ENCODE measurements around the gene TACC2.
"Not testable (repeated sequence)": the region's sequence is repeated elsewhere in the genome, so short reads cannot be mapped to it uniquely, and the experiment has no call there.

TACC2 gene

DNA sequence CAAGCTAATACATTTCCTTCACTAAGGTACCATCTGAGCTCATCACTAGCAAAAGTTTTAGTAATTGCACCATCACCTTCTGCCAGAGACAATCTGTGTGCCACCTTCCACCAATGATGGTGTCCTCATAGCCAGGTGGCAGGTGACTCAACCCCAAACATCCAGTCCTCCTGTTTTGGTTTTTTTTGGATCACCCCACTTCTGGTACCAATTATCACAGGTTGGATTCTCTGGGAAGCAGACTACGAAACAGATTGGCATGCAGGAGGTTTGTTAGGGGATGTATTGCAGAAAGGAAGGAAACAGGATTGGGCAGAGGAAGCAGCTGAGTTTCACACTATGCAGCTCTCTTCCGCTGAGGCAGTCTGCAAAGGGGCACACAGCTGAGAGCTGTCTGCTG lies 4.5 kb upstream of the TACC2 start:
- no peak for FAIRE-seq

DNA sequence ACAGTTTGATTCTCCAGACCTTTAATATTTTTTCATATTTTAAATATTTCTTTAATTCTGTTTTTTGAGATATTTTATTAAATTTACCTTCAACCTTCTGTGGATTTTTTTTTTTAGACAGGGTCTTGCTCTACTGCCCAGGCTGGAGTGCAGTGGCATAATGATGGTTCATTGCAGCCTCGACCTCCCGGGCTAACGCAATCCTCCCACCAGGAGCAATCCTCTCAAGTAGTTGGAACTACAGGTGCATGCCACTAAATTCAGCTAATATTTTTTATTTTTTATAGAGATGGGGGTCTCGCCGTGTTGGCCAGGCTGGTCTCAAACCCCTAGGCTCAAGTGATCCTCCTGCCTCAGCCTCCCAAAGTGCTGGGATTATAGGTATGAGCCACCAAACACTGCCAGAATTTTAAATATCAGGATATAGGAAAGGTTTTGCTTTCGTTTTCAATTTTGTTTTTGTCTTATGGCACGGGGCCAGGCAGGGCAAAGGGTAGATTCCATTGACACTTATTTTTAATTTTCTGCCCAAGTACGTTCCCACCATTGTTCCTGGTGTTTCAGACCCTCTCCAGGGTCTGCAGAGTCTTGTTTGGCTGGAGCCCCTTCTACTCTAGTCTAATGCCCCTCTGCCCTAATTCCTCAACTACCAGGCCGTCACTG lies 1.2 kb downstream of the TACC2 start:
- no peak for FAIRE-seq

DNA sequence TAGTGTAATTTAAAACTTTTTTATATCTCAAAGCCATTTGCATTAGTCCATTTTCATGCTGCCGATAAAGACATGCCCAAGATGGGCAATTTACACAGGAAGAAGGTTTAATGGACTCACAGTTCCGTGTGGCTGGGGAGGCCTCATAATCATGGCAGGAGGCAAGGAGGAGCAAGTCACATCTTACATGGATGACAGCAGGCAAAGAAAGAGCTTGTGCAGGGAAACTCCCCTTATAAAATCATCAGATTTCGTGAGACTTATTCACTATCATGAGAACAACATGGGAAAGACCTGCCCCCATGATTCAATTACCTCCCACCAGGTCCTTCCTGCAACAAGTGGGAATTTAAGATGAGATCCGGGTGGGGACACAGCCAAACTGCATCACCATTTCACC lies 2.8 kb downstream of the TACC2 start:
- FAIRE-seq, result not testable (repeated sequence)

DNA sequence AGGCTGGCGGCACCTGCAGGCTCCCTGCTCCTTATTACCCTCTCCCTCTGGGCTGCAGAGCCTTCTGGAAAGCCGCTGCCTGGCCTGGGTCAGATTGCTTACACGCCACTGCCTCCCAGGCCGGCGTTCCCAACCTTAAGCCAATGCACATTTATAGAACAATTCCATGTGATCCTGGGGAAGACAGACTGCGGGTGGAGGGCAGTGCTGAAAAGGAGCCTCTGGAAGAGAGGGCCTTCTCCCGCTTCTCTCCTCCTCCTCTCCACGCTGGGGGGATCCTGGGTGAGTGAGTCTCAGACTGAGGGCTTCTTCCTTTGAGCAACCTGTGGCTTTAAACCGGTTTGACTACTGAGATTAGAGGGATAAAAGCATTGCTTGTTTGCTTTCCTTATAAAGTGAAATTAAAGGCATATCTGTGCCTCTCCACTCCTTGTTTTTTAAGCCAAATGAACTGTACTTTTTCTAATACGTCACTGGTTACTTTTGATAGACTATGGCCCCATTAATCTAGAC lies 5.5 kb downstream of the TACC2 start:
- no peak for FAIRE-seq

DNA sequence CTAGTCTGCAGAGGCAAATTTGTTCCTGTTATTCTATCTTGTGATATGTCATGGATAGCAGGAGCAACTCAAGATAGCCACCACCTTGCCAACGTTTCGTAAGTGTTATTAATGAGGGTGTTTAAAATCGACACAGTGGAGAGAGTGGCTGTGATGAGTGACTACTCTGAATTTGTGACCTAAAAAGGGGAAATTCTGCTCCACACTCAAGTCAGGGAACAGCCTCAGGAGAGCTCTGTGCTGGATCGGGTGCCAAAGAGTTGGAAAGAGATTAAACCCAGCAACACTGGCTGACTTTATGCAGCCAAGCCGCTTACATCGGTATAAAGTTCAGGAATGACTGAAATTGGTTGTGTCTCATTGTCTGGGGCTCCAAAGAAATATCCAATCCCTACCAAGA lies 9.5 kb downstream of the TACC2 start:
- FAIRE-seq, result no peak

DNA sequence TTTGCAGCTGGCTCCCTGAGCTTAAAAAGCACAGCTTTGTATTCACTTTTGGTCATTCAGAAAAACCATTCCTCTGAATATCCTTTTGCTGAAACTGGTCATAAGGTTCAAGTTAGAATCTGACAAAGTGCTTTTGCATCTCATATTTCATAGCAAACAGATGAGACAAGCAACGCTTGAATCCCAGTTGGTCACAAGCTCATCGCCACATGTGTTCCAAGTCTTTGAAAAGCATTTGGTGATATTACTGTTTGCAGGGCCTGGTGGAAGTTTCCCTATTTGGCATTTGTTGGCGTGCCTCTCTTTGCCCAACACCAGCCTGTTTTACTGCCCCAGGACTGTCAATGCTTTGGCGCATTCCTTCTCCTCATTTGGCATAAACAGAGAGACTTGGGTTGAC lies 10.3 kb downstream of the TACC2 start:
- no peak for FAIRE-seq

DNA sequence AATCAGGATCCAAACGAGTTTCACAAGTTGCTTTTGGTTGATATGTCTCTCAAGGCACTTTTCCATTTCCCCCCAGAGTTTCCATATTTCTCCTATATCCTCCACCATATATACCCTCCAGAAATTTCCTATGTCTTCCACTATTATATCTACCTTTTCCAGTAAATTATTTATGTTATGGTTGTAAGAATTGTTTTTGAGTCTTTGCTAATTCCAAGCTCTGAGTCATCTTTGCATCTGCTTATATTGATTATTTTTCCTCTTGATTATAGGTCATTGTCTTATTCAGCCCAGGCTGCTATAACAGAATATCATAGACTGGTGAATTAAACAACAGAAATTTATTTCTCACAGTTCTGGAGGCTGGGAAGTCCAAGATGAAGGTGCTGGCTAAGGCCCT lies 12.7 kb downstream of the TACC2 start:
- FAIRE-seq, result no peak

DNA sequence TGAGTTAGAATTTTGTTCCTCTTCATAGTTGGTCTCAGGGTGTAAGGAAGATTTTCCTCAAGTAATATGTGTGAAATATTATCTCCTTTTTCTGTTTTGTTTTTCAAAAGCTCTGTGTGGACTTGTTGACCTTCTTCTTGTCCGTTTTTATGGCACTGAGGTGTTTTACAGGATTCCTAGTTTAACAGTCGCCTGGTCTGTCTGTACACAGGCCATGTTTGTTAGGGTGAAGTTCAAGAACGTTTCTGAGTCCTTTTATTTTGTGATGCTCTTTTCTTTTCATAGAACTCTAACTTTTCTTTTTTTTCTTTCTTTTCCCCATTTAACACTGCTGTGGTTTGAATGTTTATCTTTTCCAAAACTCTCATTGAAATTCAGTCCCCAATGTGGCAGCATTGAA lies 18.5 kb downstream of the TACC2 start:
- no peak for FAIRE-seq

DNA sequence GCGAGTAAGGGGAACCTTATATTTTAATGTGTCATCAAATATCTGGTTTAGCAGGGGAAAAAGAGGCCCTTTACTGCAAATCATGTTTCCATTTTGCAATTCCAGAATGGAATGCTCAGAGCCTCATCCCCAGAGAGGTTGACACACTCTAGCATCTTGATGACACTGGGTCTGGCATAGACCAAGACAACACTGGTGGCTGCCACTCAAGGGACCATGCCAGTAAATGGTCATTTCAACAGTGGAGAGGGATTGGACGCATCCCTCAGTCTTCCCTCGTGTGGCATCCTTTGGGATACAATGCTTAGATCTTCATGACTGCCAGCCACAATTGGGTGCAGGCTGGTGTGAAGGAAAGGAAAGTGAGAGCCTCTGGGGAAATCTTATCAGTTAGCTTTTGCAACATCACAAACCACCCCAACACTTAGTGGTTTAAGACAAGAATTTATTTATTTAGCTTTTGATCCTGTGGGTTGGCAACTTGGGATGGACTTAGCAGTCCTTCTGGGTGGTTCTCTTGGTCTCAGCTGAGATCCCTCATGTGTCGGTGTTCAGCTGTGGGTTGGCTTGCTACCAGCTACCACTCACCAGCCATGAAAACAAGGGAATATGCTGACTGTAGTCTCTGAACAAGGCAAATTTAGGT lies 21.6 kb downstream of the TACC2 start:
- no peak for FAIRE-seq

DNA sequence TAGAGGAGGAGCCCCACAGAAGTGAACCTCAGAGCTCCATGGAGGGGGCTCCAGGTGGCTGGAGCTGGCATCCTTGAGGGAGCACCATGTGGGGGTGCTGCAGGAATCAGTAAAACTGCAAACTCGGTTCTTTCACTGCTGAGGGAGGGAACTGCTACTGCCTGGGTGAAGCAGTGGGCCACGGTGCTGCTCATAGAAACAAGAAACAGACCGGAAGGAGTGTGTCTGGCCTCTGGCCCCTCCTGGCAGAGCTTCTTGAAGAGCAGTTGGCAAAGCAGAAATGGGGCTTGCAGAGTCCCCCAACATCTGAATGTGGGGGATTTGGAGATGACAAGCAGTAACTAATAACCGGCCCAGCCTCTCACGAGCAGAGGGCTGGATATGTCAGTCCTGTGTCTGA lies 23.8 kb downstream of the TACC2 start:
- FAIRE-seq, result no peak

DNA sequence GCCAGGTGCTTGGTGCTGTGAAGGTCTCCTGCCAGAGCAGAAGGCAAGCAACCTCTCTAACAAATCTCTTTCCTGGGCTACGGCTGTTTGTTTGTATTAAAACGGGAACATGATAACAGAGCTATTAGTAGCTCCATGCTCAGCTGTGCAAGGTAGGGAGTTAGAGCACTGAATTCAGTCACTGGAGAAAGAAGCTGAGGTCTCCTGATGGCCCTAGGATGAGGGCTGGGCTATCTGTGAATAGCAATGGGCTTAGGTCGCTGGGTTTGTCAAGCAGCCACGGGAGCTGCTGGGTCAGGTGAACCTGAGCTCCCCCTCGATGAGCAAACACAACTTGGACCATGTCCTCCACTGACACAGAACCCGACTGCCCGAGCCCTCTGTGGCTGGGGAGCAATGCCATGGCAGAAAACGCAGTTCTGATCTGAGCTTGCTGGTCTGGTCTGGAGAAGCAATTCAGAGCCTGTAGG lies 24.4 kb downstream of the TACC2 start:
- FAIRE-seq, result no peak

DNA sequence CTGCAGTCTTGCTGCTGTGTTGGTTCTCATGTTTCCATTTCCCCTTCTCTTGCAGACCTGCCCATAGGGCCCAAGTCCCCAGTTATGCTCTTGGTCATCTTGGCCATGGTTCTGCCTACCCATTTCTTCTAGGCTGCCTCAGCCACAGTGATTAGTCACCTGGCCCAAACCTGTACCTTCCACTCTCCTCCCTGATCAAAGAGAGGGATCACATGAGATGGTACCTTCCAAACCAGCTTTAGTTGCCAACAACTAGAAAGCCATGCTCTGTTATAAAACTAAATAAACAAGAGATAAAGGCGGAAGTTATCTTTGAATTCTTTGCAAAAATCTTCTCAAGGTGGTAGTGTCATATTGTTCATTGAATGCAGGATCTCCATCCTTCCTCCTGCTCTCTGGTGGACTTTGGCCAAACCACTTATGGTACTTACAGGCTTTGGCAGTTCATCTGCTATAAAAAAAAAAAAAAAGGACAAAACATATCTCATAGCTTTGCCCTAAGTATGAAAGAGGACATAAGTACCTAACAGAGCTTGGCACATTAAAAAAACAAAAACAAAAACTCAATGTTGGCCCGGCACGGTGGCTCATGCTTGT lies 25.8 kb downstream of the TACC2 start:
- FAIRE-seq, result no peak

DNA sequence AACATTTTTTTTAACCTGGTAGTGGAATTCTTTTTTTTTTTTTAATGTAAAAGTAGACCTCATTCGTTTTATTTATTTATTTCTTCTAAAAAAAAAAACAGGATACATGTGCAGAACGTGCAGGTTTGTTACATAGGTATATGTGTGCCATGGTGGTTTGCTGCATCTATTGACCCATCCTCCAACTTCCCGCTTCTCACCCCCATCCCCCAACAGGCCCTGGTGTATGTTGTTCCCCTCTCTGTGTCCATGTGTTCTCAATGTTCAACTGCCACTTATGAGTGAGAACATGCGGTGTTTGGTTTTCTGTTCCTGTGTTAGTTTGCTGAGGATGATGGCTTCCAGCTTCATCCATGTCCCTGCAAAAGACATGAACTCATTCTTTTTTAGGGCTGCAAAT lies 29.0 kb downstream of the TACC2 start:
- not testable (repeated sequence) for FAIRE-seq

DNA sequence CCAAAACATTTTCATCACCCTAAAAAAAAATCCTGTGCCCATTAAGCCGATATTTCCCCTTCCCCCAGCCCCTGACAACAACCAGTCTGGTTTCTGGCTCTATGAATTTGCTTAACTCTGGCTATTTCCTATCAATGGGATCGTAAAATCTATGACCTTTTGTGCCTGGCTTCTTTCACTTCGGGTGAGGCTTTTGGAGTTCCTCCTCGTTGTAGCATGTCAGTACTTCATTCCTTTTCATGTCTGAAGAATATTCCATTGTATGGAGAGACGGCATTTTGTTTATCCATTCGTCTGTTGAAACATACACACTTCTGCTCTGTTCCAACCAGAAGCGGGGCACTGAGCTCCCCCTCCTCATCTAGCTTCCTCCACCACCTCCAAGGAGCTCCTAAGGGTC lies 29.5 kb downstream of the TACC2 start:
- FAIRE-seq, result no peak

DNA sequence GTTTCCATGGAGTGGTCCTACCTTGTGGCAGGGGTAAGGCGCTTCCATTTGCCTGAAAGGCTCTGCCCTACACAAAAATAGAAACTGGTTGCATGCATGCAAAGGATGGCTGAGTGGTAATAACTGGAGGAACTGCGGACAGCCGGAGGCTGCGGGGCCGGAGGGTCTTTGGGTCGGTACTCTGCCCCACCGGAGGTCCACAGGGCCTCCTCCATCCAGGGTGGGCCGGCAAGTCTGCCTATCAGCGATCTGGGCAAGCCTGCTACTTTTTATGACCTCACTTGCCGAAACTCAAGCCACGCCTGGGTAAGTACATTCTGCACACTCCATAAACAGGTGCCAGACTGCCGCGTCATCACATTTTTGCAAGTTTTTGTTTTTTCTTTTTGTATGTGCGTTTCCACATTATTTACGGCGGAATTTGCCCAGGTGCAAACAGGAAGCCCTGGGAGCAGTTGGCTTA lies 30.0 kb downstream of the TACC2 start:
- FAIRE-seq, result no peak

DNA sequence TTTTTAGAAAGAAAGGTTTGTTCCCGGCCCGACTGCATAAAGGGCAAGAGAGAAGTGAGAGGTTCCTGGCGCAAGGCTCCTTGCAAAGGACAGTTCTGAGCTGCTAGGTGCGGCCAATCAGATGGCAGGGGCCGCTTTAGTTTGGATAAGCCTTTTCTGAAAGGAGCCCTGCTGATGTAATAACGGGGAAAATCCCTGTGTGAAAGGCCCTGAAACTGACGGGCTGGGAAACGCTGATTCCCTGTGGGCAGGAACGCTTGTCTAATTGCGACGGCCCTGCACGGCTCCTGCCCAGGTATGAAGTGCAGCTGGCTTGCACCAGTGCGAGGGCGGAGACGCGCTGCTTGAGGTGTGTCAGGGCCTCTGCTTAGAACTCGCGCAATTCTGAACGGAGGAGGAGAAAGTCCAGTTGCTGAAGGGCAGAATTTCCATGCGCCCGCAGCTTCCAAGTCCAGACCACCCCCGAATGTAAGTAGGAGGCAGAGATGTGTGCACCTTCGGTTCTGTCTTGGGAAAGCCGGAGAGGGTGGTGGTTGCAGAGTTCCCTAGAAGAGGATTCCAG lies 30.5 kb downstream of the TACC2 start:
- FAIRE-seq, result no peak

DNA sequence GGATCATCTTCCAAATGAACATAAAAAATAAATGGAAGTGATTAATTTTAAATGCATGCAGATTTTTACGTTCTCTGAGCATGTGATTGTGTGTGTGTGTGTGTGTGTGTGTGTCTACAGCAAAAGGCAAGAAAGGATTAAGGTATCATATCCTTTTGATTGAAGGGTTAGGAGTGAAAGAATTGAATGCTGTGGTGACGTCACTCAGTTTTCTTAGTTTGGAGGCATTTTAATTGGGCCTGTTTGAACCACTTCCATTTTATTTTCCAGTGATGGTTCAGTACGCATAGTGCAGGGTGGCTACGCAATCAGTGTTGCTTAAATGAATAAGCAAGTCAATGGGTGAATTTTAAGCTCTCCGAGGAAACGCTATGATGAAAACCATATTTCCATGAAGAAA lies 31.3 kb downstream of the TACC2 start:
- no peak for FAIRE-seq

DNA sequence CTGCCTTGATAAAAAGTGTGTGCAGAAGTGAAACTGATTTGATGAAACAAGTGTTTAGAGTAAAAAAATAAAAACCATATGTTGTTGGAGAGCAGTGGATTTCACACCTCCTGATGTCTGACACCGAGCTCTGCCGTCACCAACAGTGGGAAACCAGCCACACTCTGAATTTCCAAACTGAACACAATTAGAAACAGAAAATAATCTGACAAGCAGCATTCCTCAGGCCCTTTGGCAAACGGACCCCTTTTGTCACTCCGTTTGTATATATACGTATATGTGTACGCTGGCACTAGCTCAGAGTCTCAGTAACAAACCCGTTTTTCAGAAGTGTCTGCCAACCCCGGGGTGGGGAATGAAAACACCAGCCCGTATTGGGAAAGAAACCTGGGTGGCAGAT lies 32.4 kb downstream of the TACC2 start:
- FAIRE-seq, result no peak

DNA sequence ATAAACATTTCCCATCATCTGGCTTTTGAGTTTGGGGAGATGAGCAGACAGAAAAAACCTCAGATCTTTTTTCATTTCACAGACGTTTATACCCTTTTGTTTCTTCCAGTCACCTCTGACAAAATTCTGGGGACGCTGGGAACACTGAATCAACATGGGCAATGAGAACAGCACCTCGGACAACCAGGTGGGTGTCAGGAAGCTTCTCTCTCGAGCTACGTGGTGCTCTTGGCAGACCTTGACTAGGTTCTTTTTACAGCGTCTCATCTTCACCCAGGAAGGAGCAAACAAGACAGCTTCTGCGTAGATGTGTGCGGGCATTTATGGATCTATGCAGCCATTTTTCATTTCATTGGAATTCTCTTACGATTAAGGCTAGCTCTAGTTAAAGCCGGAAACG lies 32.9 kb downstream of the TACC2 start:
- no peak for FAIRE-seq

DNA sequence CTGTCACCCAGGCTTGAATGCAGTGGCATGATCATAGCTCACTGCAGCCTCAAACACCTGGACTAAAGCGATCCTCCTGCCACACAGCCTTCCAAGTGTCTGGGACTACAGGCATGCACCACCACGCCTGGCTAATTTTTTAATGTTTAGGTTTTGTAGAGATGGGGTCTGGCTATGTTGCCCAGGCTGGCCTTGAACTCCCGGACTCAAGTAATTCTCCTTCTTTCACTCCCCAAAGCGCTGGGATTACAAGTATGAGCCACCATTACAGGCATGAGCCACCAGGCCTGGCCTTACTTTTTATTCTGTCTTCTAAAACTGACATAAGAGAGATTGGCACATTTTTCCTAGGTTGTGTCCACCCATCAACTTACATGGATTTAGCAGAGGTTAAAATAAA lies 33.3 kb downstream of the TACC2 start:
- no peak for FAIRE-seq

DNA sequence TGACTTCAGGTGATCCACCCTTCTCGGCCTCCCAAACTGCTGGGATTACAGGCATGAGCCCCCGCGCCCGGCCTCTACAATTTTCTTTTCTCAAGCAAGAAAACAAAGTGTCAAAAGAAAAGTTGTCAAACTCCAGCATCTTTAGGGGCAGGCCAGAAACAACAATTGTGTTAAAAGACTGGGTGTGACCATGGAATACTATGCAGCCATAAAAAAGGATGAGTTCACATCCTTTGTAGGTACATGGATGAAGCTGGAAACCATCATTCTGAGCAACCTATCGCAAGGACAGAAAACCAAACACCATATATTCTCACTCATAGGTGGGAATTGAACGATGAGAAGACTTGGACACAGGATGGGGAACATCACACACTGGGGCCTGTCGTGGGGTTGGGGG lies 34.3 kb downstream of the TACC2 start:
- FAIRE-seq, result not testable (repeated sequence)

DNA sequence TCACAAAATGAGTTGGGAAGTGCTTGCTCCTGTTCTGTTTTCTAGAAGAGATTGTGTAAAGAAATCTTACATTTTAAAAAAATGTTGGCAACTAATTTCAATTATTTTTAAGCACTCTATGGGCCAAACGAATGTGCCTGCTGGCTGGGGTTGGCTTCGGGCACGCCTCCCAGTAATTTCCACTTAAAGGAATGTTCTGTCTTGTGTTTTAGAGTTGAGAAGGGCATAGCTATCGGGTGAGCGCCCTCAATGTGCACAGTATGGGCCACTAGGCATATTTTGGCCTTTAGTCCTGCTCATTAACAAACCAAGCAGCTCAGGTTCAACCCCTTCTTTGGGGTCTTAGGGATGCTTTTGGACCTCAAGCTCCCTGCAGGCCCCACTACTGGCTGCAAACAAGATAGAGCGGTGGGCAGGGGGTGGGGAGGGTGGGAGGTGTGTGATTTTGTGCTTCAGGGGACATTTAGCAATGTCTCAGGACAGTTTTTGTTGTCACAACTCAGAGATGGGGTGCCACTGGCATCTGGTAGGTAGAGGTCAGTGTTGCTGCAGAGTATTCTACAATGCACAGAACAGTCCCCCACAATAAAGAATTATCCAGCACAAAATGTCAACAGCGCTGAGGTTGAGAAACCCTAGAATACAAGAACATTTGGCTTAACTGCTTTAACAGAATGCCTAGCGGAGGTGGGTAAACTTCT lies 40.7 kb downstream of the TACC2 start:
- FAIRE-seq, result no peak

DNA sequence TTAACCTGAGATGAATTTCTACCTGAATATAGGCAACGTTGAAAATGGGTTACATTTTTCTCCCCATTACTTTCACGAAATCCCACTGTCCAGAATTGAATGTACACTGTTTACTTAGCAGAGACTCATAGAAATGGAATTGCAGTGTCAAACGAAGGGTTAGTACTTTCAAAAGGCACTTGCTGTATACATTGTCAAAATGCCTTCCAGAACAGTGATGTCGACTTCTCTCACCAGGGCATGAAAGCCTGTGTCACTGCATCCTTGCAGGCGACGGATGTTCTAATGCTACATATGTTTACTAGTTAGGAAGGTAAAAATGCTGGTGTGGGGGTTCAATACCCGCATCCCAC lies 41.2 kb downstream of the TACC2 start:
- FAIRE-seq, result no peak
